A673 (cell line): ENCODE measurements around the gene A4GNT.
"Not testable (repeated sequence)": the region's sequence is repeated elsewhere in the genome, so short reads cannot be mapped to it uniquely, and the experiment has no call there.

Source experiments
- EZH2 ChIP-seq: fragments of 200-600 bp; sonication (generic); IDR thresholded peaks from 2 replicates; pipeline ENCODE4 v1.6.1; 2017; ENCODE audit warnings: borderline replicate concordance, low read depth, mild to moderate bottlenecking, mixed read lengths, antibody characterized with exemption, low read length; ENCODE audit not compliant: poor library complexity, severe bottlenecking
- TF ChIP-seq, protein P1 (sequence below): fragments of 300-800, 200-600 bp; sonication (generic); conservative IDR thresholded peaks from 2 replicates; pipeline ENCODE4 v1.5.1; 2017; ENCODE audit warnings: low read depth, mild to moderate bottlenecking, antibody characterized with exemption, low read length, moderate library complexity, mixed read lengths

DNA sequence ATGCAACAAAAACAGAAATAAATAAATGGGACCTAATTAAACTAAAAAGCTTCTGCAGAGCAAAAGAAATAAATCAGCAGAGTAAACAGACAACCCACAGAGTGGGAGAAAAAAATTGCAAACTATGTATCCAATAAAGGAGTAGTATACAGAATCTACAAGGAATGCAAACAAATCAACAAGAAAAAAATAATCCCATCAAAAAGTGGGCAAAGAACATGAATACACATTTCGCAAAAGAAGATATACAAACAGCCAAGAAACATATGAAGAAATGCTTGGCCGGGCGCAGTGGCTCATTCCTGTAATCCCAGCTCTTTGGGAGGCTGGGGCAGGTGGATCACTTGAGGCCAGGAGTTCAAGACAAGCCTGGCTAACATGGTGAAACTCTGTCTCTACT, 10.0 kb upstream of the A4GNT start:
- TF ChIP-seq, protein P1, sequence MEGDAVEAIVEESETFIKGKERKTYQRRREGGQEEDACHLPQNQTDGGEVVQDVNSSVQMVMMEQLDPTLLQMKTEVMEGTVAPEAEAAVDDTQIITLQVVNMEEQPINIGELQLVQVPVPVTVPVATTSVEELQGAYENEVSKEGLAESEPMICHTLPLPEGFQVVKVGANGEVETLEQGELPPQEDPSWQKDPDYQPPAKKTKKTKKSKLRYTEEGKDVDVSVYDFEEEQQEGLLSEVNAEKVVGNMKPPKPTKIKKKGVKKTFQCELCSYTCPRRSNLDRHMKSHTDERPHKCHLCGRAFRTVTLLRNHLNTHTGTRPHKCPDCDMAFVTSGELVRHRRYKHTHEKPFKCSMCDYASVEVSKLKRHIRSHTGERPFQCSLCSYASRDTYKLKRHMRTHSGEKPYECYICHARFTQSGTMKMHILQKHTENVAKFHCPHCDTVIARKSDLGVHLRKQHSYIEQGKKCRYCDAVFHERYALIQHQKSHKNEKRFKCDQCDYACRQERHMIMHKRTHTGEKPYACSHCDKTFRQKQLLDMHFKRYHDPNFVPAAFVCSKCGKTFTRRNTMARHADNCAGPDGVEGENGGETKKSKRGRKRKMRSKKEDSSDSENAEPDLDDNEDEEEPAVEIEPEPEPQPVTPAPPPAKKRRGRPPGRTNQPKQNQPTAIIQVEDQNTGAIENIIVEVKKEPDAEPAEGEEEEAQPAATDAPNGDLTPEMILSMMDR: not testable (repeated sequence)
- not testable (repeated sequence) for TF ChIP-seq EZH2
